Stomach (tissue), 9 donors: Measurements from ENCODE around the gene ZNF280B. TPM values are rescaled to one million over a fixed set of nuclear protein-coding genes. Genes with fewer than 3 reads are reported as not detected.

ENCODE experiments used
- DNase-seq, 2 donors: peaks; one replicate each; pipeline versions ENCODE4 v3.0.0 to v3.0.0-alpha.2; 2013 to 2019
- H3K27ac ChIP-seq, 5 donors: fragments of 200-600 bp in 4 of 5; sonication (generic) in 4 of 5; one replicate each; pipeline ENCODE4 v1.5.1; 2013 to 2019; ENCODE audit warnings: mild to moderate bottlenecking in 1 of 5, moderate library complexity in 1 of 5
- H3K27me3 ChIP-seq, 3 donors: fragments of 200-600 bp; sonication (generic); one replicate each; pipeline ENCODE4 v1.5.1; 2017 to 2019; ENCODE audit warnings: mixed run types in 1 of 3
- H3K36me3 ChIP-seq, 4 donors: fragments of 200-600 bp; sonication (generic); 1 replicate in 3 of 4; 2 replicates in 1 of 4; pipeline ENCODE4 v1.5.1; 2016 to 2019
- H3K4me1 ChIP-seq, 4 donors: fragments of 200-600 bp; sonication (generic); one replicate each; pipeline ENCODE4 v1.5.1; 2016 to 2019
- H3K4me3 ChIP-seq, 4 donors: fragments of 200-600 bp; sonication (generic) in 3 of 4; one replicate each; pipeline ENCODE4 v1.5.1; 2016 to 2019; ENCODE audit warnings: mild to moderate bottlenecking in 1 of 4
- H3K9me3 ChIP-seq, 4 donors: fragments of 200-600 bp; sonication (generic); one replicate each; pipeline ENCODE4 v1.5.1; 2016 to 2019
- CTCF ChIP-seq, 7 experiments: fragments of 450-650 bp in 4 of 7; fragments of 200-600 bp in 3 of 7; sonication (generic) in 3 of 7; IDR thresholded peaks; one replicate each; pipeline ENCODE4 v1.5.1; 2016 to 2019; ENCODE audit warnings: antibody characterized with exemption in 7 of 7, control low read depth in 2 of 7, mild to moderate bottlenecking in 1 of 7
- EP300 ChIP-seq: sonication (generic); formaldehyde crosslinking; IDR thresholded peaks from one replicate; pipeline ENCODE4 v1.6.1; 2017; ENCODE audit warnings: antibody characterized with exemption
- POLR2A ChIP-seq, 4 donors: fragments of 450-650 bp; IDR thresholded peaks; one replicate each; pipeline ENCODE4 v1.6.1; 2016; ENCODE audit warnings: antibody characterized with exemption in 4 of 4, control low read depth in 2 of 4, mild to moderate bottlenecking in 1 of 4, moderate library complexity in 1 of 4
- POLR2AphosphoS5 ChIP-seq, 3 donors: sonication (generic); formaldehyde crosslinking; IDR thresholded peaks; one replicate each; pipeline ENCODE4 v1.6.1; 2016; ENCODE audit warnings: antibody characterized with exemption in 3 of 3
- WGBS, 5 donors: extraction: QIAGEN DNeasy Blood & Tissue Kit in 3 of 5; methylation state at CpG; one replicate each; pipeline versions ENCODE4 v1.1.5 to v1.1.7; 2013 to 2018; 5-methylcytosine and 5-hydroxymethylcytosine counted together
- intact Hi-C: fragments of 100-400 bp; cut with DNase I; formaldehyde crosslinking; loops from one replicate; pipeline ENCODE4 v1.15.1; 2023; ENCODE audit warnings: low total_unique reads
- polyA plus RNA-seq, 3 donors: library from polyadenylated mRNA; stranded (reverse); fragments of 200-250 nt; gene quantifications; one replicate each; pipeline ENCODE4 v1.2.3, GENCODE V29; 2013
- total RNA-seq, 5 donors: library from RNA; depleted of rRNA; stranded (reverse); fragments of >200 nt; gene quantifications; one replicate each; pipeline versions ENCODE4 v1.1.0 to v1.2.3, GENCODE V29; 2014 to 2016
- donor health status: healthy with polysubstance abuse.
- donor health status: Bipolar disorder and iron deficiency.
- donor health status: healthy.

The ZNF280B gene
- total and polyA plus RNA-seq, 8 donors = under 0.01 to 1.3 (median 0.15) TPM; not detected in 1

GRCh38 chr22:22462813-22463567 is 45.6 kb downstream of the ZNF280B start:
- DNase-seq = no peak
- peaks cover 0 to 55% (median 12%) of the 10 kb centered on the region in 3 donors for H3K27me3 ChIP-seq
- peaks cover 0 to 3% (median 0%) of the 10 kb centered on the region in 4 donors for H3K4me1 ChIP-seq
- H3K9me3 ChIP-seq = peaks cover 21 to 31% (median 28%) of the 10 kb centered on the region in 4 donors
- TF ChIP-seq CTCF (IDR thresholded peaks at IDR 0.05) (no peak), POLR2AphosphoS5 (IDR thresholded peaks at IDR 0.05) (no peak), POLR2A (IDR thresholded peaks at IDR 0.05) (no peak), EP300 (no peak)
- no peaks in the 10 kb centered on the region for H3K36me3 ChIP-seq
- H3K4me3 ChIP-seq = no peak overlapping the region
- intact Hi-C loops = loop anchor here (10.0 kb wide), 1 partner anchor 62 kb away; the partner anchor contains the start of gene ZNF280A
- 37 to 54% (median 50%) methylated on average over 6 of the region's 6 CpGs for WGBS, 5 donors
- H3K27ac ChIP-seq = no peak overlapping the region

GRCh38 chr22:22461583-22461982 is 47.0 kb downstream of the ZNF280B start:
- no peak for DNase-seq
- Histone ChIP-seq H3K4me3 (no peak overlapping the region), H3K9me3 (peaks cover 22 to 39% (median 35%) of the 10 kb centered on the region in 4 donors), H3K36me3 (no peaks in the 10 kb centered on the region), H3K4me1 (peaks cover 0 to 3% (median 0%) of the 10 kb centered on the region in 4 donors), H3K27ac (no peak overlapping the region), H3K27me3 (peaks cover 0 to 55% (median 12%) of the 10 kb centered on the region in 3 donors)
- intact Hi-C loops = loop anchor here (10.0 kb wide), 1 partner anchor 63 kb away; the partner anchor contains the start of gene ZNF280A
- TF ChIP-seq CTCF (IDR thresholded peaks at IDR 0.05) (no peak), EP300 (no peak), POLR2AphosphoS5 (IDR thresholded peaks at IDR 0.05) (no peak), POLR2A (IDR thresholded peaks at IDR 0.05) (no peak)
- 73 to 83% (median 78%) methylated on average over 7 of the region's 7 CpGs for WGBS, 5 donors

GRCh38 chr22:22461111-22461510 is 47.4 kb downstream of the ZNF280B start:
- 44 to 71% (median 56%) methylated on average over 1 of the region's 1 CpG for WGBS, 5 donors
- Histone ChIP-seq H3K27ac (no peak overlapping the region), H3K36me3 (no peaks in the 10 kb centered on the region), H3K9me3 (peaks cover 22 to 39% (median 35%) of the 10 kb centered on the region in 4 donors), H3K4me3 (no peak overlapping the region), H3K4me1 (peaks cover 0 to 3% (median 0%) of the 10 kb centered on the region in 4 donors), H3K27me3 (peaks cover 0 to 55% (median 12%) of the 10 kb centered on the region in 3 donors)
- DNase-seq = no peak
- TF ChIP-seq POLR2AphosphoS5 (IDR thresholded peaks at IDR 0.05) (no peak), CTCF (IDR thresholded peaks at IDR 0.05) (no peak), POLR2A (IDR thresholded peaks at IDR 0.05) (no peak), EP300 (no peak)
- intact Hi-C loops = loop anchor here (10.0 kb wide), 1 partner anchor 64 kb away; the partner anchor contains the start of gene ZNF280A

GRCh38 chr22:22460635-22461034 is 47.9 kb downstream of the ZNF280B start:
- TF ChIP-seq POLR2AphosphoS5 (IDR thresholded peaks at IDR 0.05) = no peak
- no peak for TF ChIP-seq EP300
- TF ChIP-seq POLR2A (IDR thresholded peaks at IDR 0.05) = no peak
- no peak for TF ChIP-seq CTCF (IDR thresholded peaks at IDR 0.05)
- Histone ChIP-seq H3K9me3 (peaks cover 22 to 39% (median 35%) of the 10 kb centered on the region in 4 donors), H3K36me3 (no peaks in the 10 kb centered on the region), H3K27ac (no peak overlapping the region), H3K4me3 (no peak overlapping the region), H3K27me3 (peaks cover 0 to 54% (median 12%) of the 10 kb centered on the region in 3 donors), H3K4me1 (peaks cover 0 to 3% (median 0%) of the 10 kb centered on the region in 4 donors)
- DNase-seq = no peak
- intact Hi-C loops = loop anchor here (10.0 kb wide), 1 partner anchor 64 kb away; the partner anchor contains the start of gene ZNF280A
